Suppressor macrophage treated with lipopolysaccharide for 1 hour (primary cell): Measurements from ENCODE around the gene TOP3B.
"Not testable (repeated sequence)": the region's sequence is repeated elsewhere in the genome, so short reads cannot be mapped to it uniquely, and the experiment has no call there.

Experiments
- DNase-seq, 3 donors: peaks; one replicate each; pipeline ENCODE4 v3.0.0-alpha.2; 2020 to 2022

Gene TOP3B

GRCh38 chr22:21921184-21921721, 61.3 kb downstream of the TOP3B start:
- DNase-seq, result no peak

GRCh38 chr22:21920341-21921183, 62.0 kb downstream of the TOP3B start:
- no peak for DNase-seq

DNA sequence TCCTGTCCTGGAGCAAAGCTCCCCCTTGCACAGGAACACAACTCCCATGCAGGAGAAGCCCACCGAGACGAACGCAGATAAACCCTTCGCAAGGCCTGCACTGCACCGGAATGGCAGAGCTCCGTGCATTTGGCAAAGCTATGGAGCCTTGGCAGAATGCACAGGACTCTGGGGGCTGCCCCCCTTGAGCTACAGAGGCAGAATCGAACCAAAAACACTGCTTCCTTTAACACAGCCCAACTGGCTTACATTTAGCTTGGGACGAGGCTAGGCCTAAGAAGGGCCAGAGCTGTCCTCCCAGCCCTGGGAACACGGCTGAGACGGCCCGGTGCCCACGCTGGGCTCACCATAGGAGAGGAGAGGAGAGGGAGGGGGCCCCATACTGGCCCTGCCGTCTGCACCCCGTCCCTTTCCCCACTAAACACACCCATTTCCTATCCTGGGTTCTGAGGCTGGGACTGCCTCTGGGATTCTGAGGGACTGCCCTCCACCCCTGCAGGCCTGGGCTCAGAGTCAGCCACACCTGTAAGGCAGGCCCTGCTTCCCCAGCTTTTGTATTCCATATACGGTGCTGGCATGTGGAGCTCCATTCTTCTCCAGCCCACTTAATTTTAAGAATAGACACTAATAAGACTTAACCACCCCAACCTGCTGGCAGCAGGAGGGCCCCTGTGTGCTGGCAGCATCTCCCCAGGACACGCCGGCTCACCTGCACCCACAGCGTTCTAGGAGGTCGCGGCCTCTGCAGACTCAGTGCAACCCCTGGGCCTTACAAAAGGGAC, 62.9 kb downstream of the TOP3B start:
- DNase-seq, result no peak

DNA sequence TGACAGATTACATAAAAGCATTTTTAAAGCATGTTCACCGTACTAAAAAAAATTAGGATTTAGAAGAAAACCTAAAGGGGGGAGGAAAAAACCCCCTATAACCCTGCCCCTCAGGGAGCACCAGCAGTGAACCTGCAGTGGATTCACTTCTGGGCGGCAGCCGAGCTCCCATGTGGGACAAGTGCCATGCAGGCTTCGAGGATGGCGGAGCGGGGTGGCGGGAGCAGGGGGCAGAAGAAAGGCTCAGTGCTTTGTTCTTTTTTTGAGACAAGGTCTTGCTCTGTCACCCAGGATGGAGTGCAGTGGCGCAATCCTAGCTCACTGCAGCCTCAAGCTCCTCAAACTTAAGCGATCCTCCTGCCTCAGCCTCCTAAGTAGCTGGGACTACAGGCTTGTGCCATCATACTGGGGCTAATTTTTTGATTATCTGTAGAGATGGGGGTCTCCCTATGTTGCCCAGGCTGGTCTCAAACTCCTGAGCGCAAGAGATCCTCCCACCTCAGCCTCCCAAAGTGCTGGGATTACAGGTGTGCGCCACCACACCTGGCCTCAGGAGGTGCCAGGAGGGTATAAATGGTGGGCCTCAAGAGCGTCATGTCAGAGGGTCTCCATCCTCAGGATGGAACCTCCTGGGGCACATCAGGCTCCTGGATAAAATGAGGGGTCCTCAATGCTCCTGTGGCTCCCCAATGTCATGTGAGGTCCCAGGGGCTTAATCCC, 64.0 kb downstream of the TOP3B start:
- DNase-seq, result no peak

GRCh38 chr22:21917959-21918261, 64.7 kb downstream of the TOP3B start:
- DNase-seq, result no peak

- DNase-seq, result no peak
Observed at GRCh38 chr22:21917181-21917958, 65.2 kb downstream of the TOP3B start.

GRCh38 chr22:21916309-21916918, 66.2 kb downstream of the TOP3B start:
- no peak for DNase-seq

DNA sequence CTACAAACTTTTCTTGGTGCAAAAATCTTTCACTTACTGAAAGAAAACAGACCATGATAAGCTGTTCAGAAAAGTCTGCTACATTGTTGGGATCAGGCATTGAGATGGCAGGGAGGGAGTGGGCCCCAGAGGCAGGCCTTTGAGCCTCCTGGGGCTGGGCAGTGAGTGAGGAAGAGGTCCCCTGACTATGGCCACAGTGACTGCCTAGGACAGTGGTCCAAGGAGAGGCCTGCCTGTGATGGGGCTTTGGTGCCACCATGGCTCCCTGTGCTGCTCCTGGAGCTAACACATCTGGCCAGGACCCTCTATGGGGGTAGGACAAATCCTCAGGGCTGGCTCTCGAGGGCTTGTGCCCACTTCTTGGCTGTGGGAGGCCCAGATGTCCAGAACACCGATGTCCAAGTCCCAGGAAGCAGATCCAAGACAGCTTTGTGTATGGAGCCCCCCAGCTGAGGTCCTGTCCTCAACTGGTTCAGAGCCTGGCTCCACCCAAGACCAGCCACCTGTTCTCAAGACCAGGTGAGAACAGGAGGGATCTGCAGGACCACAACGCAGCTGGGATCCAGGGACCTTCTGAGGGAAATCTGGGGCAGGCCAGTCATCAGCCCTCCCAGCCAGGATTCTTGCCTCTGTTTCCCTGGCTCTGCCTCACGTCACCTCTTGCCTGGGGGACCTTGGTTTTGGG, 66.8 kb downstream of the TOP3B start:
- DNase-seq, result no peak

DNA sequence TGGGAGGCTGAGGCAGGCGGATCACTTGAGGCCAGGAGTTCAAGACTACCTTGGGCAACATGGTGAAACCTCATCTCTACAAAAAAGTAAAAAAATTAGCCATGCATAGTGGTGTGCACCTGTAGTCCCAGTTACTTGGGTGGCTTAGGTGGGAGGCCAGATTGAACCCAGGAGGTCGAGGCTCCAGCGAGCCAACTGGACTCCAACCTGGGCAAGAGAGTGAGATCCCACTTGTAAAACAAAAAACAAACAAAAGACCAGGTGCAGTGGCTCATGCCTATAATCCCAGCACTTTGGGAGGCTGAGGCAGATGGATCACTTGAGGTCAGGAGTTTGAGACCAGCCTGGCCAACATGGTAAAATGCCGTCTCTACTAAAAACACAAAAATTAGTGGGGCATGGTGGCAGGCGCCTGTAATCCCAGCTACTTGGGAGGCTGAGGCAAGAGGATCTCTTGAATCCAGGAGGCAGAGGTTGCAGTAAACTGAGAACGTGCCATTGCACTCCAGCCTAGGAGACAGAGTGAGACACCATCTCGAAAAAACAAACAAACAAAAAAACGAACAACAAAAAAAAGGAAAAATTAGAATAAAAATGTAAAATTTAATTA, 68.4 kb downstream of the TOP3B start:
- DNase-seq, result not testable (repeated sequence)

DNA sequence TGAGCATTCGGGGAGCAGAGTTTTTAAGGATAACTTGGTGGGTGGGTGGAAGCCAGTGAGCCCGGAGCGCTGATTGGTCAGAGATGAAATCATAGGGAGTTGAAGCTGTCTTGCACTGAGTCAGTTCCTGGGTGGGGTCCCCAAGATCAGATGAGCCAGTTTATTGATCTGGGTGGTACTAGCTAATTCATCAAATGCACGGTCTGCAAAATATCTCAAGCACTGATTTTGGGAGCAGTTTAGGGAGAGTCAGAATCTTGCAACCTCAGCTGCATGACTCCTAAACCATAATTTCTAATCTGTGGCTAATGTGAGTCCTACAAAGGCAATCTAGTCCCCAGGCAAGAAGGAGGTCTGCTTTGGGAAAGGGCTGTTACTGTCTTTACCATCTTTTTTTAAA, 72.2 kb downstream of the TOP3B start:
- DNase-seq, result not testable (repeated sequence)

DNA sequence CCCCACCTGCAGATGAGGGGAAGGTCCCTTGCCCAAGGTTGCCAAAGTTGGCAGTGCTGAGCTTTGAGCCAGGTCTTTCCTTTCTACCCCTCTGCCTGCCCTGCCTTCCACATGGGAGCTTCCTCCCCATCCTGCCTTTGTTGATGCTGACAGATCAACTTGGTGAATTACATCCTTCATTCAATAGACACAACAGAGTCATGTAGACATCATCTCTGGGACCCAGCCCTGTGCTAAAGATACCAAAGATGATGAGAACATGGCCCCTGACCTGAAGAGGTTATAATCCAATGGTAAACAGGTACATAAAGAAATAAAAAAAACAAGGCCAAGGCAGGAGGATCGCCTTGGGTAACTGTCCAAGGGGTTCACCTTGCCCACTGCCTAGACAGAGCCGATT, 72.7 kb downstream of the TOP3B start:
- no peak for DNase-seq

DNA sequence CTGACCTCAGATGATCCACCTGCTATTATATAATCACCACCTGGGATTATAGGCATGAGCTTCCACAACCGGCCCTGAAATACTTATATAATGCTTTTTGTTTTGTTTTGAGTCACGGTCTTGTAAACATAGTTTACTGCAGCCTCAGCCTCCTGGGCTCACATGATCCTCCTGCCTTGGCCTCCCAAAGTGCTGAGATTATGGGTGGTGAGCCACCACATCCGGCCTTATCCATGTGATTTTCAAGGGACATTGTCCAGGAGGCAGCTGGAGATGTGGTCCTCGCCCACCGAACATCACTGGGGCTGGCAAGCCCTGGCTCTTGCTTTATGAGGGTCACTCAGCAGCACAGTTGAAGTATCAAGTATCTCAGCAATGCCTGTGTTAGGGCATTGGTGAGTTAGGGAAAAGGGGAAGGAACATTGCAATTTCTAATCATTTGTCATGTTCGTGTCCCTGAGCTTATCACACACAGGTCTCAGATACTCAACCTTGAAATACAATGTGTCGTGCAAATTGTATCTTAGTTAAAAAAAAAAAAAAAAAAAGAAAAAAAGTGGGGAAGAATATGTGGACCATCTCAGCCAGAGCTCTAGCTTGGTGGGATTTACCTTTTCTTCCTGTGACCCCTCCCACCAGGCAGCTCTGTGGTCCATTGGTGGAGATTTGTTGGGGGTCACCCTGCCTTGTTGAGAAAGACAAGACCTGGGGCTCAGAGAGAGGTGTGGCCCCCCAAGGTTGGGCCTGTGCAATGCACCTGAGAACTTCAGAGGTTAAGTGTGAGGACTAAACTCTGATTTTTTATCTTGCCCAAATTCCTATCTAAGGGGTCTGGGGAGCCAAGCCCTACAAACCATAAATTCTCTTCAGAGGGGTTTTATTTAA, 74.7 kb downstream of the TOP3B start:
- DNase-seq, result no peak
